HG02642 (cell line): ENCODE measurements around the gene PGLYRP1.

Experiments
- ATAC-seq: cut with Tn5 transposase; IDR thresholded peaks from one replicate; pipeline ENCODE4 v1.9.1; 2021; ENCODE audit warnings: mild to moderate bottlenecking; ENCODE audit not compliant: unreplicated experiment, poor library complexity

PGLYRP1 gene, protein sequence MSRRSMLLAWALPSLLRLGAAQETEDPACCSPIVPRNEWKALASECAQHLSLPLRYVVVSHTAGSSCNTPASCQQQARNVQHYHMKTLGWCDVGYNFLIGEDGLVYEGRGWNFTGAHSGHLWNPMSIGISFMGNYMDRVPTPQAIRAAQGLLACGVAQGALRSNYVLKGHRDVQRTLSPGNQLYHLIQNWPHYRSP

DNA sequence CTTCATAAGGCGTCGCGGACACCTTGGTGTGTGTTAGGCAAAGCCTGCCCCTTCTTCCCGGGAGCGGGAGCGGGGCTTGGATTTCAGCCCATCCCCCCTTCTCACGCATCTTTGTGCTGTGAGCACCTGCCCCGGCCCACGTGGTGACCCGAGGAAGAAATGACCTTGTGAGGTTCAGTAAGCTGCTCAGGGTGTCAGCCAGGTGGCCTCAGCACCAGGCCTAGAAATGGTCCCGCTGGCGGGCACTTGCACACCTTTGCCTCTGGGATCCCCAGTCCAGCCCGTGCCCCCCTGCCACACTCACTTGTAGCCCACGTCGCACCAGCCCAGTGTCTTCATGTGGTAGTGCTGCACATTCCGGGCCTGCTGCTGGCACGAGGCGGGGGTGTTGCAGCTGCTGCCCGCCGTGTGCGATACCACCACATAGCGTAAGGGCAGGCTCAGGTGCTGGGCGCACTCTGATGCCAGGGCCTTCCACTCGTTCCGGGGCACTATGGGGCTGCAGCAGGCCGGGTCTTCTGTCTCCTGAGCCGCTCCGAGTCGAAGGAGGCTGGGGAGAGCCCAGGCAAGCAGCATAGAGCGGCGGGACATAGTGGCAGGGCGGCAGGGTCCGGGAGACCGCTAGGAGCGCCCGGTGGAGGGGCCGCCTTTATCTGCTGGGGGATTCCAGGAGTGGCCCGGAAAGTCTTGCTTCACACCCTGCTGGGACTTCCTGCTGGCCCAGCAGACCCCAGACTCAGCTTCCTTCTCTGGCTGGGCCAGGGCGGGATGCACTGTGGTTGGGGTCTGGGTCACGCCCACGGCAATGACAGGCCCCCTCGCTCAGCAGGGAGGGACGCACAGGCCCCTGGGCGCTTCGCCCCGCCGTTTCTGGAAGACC, at the start of gene PGLYRP1:
TSS of gene PGLYRP1 (minus strand) at position 623 of the 880 bp plus-strand sequence. CDS start at position 591, 32 bp downstream.
- no peak for ATAC-seq

DNA sequence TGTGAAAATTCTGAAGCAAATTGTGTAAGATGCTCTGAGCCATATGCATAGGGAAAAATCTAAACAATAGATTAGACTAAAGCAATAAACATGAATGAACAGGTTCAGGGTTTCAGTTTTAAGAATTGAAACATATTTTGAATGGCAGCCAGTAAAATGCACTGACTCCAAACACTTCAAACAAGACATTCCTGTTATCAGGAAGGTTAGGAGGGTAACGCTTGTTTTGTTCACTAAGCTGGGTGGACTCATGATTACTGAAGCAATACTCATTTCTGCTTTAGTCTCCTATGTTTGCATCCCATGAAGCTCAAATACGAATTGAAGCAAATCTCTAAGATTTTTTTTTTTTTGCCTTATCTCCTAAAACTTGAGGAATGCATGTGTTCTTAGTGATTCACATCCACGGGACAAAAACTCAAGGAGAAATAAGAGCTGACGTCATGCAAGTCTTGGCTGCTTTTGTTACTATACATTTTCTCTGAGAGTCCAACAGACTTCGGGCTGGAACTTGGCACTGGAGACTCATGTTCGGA, 47.0 kb upstream of the PGLYRP1 start:
- ATAC-seq, result no peak

DNA sequence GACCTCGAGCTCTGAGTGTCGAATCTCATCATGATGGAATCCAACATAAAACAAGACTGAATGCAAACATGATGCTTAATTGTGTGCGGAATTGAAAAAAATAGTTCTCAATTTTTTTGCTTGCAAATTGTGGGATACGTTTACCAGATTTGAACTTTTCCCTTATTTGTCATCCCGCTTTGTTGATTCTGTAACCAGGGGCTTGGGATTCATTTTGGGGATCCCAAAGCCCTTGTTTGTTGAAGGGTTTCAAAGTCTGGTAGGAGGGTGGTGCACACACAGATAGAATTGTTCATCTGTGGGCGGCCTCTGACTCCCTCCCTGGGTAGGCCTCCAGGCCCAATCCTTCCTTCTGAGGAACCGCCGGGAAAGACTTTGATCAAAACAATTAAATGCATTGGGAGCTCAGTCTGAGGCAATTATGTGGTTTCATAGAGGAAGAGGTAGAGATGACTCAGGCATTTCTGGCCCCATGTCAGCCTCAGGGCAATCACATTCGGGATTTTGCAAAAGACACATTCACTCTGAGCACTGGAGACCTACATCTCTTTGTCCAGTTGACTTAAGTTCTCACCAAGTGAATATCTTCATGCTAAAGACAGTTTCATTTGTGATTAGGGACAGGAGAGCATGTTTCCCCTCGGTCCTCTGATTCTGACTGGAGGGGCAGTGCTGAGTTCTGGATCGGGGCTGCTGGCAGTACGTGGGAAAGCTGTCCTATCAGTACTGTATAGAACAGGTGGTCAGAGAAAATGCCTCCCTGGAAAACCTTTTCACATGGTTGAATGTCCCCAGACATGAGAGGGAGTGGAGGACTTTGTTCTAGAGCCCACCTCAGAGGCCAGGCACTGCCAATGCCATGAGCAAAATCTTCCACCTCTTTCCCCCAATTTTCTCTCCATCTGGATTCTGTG, 45.7 kb upstream of the PGLYRP1 start:
- ATAC-seq, result no peak

DNA sequence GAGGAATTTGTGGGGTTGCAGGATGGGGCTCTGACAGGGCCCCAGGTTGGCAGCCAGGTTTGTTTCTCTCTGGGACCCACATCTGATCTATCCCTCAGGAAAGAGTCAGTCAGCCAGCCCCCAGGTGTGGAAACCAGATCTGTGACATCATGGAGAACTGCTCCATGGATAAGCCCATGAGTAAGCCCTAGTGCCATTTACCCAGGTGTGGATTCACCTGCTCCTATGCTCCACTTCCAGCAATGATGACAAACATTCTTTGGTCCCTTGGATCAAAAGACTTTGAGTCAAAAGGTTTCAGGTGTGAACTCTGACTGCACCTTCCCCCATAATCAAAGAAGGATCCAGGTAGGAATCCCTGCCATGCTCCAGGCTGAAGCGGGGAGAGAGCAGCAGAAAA, 44.8 kb upstream of the PGLYRP1 start:
- no peak for ATAC-seq

DNA sequence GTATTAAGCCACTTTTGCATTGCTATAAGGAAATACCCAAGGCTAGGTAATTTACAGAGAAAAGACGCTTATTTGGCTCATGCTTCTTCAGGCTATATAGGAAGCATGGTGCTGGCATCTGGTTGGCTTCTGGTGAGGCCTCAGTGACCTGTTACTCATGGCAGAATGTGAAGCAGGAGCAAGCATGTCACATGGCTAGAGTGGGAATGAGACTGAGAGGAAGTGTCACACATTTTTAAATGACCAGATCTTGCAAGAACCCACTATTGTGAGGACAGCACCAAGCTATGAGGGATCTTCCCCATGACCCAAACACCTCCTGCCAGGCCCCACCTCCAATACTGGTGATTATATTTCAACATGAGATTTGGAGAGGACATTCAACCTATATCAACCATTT, 43.6 kb upstream of the PGLYRP1 start:
- ATAC-seq, result no peak

DNA sequence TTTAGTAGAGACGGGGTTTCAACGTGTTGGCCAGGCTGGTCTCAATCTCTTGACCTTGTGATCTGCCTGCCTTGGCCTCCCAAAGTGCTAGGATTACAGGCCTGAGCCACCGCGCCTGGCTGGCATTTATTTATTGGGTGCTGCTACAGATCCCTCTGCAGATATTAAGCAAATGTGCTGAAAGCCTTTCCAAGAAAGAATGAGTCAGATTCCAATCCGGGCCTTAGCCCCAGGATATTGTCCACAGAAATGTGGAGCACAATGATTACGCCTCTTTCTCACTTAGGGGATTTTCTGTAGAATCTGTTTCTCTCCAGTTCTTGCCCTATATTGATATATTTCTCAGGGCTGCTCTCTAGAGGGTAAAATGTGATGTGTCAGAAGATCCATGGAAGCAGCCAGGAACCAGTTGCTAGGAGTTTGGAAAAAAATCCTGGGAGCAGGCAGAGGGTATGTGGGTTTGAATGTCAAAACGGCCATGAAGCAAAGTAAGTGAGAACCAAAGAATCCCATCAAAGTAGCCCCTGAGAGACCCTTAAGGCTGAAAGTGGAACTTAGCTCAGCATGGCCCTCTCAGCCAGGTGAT, 42.7 kb upstream of the PGLYRP1 start:
- no peak for ATAC-seq

DNA sequence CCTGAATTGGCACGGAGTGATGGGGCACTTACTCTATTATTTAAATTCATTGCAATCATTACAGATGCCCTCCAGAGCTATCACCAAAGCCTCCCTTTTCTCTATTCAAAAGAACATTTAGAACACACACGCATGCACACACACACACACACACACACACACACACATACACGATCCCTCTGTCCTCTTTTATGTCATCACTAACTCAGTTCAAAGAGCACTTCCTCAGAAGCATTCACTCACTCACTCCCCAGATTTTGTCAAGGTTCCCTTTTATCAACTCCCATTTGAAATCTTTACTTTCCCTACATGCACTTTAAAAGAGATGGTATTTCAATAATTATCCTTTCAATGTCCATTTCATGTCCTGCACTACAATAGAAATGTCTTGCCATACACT, 40.3 kb upstream of the PGLYRP1 start:
- no peak for ATAC-seq

DNA sequence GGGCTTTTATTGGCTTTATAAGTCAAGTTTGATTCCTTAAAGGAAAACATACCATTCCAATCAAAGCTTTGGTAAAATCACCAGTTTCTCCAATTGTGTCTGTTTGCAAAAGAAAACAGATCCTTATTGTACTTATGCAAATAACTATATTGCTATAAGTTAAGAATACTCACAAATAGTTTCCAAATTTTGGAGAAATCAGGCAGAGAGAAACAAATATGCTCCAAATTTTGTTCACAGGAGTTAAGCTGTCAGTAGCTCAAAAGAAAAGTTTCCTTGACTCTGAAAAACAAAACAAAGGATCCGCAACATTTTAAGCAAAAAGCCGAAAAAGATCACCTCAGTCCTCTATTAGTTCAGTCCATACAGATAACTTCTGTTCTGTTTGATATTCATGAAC, 37.2 kb upstream of the PGLYRP1 start:
- ATAC-seq, result no peak

DNA sequence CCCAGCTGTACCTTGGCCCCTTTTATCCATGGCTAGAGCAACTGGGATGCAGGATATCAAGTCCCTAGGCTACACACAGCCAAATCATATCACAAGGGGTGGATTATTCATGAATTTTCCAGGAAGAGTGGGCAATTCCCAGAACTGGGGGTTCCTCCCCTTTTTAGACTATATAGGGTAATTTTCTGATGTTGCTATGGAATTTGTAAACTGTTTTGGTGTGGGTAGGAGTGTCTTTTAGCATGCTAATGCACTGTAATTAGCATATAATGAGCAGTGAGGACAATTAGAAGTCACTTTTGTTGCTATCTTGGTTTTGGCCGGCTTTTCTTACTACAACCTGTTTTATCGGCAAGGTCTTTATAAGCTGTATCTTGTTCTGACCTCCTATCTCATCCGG, 35.9 kb upstream of the PGLYRP1 start:
- ATAC-seq, result no peak

DNA sequence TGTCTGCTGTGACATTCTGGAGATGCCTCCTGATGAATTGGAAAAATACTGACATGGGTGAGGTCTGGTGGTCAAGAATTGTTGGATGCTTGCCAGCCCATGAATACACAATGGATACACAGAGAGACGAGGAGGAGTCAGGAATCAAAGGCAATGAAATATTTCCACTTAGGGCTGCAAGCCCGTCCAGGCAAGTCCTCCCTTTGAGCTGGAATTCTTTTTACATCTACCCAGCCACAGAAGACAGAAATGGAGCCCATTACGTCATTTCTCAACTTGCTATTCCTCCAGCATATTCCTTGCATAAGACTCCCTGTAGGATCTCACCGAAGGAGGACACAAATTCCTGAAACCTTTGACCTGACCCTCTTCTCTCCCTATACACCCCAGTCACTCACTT, 33.7 kb upstream of the PGLYRP1 start:
- ATAC-seq, result no peak

DNA sequence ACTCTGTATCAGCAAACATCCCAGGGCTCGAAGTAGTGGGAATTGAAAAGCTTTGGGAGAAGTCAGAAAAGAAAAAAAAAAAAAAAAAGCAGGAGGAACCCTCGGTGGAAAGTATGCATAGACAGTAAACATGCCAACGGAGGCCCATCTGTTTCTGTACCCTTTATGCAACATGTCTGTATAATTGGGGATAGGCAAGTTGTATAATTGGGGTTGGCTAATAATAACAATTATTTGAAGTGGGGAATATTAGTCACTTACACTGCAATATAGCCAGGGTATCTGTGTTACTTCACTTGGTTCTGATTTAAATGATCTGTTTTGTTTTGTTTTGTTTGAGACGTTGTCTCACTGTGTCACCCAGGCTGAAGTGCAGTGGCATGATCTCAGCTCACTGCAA, 30.0 kb upstream of the PGLYRP1 start:
- no peak for ATAC-seq

DNA sequence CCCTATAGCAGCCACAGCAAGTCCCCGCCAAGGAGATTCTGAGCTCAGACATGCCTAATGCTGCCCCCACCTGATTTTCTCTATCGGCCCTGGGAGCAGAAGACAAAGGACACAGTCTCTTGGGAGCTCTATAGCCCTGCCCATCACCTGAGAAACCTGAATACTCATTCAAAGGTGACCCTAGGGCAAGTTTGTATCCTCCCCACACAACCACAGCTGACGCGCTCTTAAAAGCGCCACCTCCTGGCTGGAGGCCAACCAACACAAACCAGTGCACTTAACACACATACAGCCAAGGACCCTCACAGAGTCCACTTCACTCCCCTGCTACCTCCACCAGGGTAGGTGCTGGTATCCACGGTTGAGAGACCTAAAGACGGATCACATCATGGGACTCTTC, 26.7 kb upstream of the PGLYRP1 start:
- no peak for ATAC-seq

DNA sequence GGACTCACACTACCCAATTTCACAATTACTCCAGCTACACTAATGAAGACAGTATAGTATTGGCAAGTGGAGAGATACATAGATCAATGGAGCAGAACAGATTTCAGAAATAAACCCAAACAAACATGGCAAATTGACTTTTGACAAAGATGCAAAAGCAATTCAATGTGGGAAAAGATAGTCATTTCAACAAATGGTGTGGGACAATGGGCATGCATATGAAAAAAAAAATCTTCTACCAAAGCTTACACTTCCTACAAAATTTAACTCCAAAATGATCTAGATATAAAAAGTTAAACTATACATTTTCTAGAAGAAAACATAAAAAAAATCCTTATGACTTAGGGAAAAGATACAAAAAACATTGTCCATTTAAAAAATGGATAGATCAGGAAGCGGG, 20.7 kb upstream of the PGLYRP1 start:
- no peak for ATAC-seq

DNA sequence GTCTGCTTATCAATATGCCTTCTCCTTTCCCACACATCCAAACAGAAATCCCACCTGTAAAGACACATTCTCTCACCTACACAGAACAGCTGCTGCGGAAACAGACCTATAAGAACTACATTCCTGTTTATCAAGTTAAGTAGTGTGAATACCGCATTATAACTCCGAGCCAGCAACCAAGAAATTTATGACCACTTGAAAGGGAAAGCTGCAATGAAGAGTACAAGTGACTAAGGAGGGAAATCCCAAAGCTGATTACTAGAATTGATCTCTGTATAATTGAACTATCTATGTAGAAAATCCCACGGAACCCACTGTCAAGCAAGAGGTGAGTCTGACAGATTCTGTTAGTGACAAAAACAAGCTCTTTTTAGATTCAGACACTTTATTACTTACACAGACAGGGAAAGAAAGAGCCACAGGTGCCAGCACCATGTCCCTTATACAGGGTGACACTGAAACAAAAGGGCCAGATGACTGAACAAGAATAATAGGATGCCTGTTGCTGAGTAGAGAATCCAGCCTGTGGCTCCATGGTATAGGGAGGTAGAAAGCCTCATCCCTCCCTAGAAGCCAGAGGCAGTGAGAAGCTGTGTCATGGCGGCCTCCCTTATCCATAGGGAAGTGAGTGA, 19.5 kb upstream of the PGLYRP1 start:
- ATAC-seq, result no peak

DNA sequence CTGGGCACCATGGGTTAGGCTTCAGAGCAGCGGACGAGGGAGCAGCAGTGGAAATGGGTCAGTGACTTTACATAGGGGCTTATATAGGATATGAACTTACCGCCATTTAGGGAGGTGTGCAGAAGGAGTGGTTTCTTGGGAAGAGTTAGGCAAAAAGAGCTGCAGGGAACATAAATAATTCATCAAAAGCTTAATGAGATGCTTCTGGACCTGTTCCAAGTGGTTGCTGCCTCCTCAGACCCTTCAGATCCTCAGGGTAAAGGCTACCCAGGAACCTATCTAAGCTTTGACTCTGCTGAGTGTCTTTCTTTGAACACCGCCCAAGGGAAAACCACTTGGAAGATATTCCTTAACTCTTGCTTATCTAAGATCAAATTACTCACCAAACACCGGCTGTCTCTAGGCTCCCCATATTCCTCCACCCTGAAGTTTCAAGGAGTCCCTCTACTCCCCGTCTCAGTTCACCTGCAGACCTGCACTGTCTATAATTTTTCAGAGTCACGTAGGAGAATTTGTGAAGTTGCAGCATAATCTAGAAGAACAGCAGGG, 18.2 kb upstream of the PGLYRP1 start, which contains the start of gene IGFL4:
TSS of gene IGFL4 (minus strand) at position 51 of the 549 bp plus-strand sequence. CDS start at position 11, 40 bp downstream.
- no peak for ATAC-seq

DNA sequence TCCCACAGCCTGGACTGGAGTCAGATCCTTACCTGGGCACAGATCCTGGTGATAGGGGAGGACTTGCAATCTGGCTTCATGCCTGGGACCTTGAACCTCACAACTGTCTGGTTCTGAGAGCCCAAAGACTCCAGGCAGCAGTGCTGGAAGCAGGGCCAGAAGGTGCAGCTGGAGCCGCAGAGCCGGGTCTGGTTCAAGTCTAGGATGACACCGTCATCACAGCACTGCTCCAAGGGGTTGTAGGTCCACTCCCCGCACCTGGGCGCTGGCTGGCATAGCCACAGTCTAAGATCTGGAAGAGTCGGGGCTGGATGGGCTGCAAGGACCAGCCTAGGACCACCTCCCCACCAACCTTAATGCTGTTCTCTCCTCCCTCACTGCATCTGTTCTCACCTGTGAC, 17.3 kb upstream of the PGLYRP1 start:
- ATAC-seq, result no peak

DNA sequence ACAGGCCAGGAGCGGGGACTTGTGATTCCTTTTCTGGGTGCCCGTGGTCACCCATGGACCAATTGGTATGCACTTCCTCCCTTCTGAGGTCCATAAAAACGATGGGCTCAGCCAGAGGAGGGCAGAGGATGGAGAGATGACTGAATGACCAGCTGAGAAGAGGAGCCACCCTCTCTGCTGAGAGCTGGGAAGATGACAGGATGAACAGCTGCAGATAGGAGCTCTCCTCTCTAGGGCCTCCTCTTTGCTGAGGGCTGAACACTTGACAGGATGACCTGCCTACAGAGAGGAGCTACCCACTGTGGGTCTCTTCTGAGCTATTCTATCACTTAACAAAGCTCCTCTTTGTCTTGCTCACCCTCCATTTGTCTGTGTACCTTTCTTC, 13.9 kb upstream of the PGLYRP1 start:
- no peak for ATAC-seq

DNA sequence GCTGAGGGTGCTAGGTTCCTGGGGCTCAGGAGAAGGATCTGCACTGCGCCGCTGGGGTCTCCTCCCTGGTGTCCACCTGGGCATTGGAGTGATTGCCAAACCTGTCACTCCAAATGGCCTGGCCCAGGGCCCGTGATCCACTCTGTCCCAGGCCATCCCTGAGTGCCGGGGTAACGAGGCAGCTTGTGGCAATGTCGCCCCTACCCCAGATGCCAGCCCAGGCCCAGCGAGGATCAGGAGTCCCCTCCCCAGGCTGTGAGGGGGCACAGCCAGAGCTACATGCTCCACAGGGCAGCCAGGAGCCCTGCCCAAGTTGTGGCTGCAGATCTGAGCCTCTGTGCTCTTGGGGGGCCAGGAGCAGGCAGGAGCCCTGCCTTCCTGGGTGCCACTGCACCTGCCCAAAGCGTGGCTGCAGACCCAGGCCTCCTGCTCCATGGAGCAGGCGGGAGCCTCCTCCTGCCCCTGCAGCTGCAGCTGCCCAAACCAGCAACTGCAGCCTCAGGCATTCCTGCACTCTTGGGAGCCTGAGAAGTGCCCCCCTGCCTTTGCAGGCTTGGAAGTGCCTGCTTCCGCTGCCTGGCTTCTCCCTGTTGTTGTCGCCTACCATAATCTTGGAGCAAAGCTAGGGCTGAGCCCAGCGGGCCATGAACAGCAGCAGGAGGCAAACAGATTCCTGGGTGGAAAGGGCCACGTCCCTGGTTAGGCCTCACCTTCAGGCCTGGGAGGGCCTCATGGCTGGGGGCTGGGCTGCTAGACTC, 13.3 kb upstream of the PGLYRP1 start:
- ATAC-seq, result no peak

DNA sequence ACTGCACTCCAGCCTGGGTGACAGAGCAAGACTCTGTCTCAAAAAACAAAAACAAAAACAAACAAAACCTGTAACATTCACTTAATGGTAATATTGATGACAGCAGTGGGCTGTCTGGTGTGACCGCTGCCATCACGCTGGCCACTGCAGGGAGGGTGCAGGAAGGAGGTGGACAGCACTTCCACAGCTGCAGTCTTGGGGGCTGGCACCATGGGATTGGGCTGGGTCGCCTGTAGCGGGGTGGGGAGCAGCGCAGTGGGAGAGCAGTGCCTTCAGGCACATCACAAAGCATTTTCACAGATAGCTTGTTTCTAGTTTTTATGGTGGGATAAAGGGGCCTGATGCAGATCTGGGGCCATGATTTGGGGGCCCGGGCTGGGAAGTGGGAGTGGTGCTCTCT, 12.7 kb upstream of the PGLYRP1 start:
- no peak for ATAC-seq
